Ishikawa (cell line): Measurements from ENCODE around the gene NRL.

ENCODE experiments used
- CEBPB ChIP-seq: IDR thresholded peaks from 2 replicates; pipeline ENCODE4 v1.6.1; 2012
- CREB1 ChIP-seq: IDR thresholded peaks from 2 replicates; pipeline ENCODE4 v1.6.1; 2012; ENCODE audit warnings: low read depth
- EGR1 ChIP-seq: IDR thresholded peaks from 2 replicates; pipeline ENCODE4 v1.6.1; 2012
- EP300 ChIP-seq: IDR thresholded peaks from 2 replicates; pipeline ENCODE4 v1.6.1; 2012; ENCODE audit warnings: borderline replicate concordance
- FOXM1 ChIP-seq: IDR thresholded peaks from 2 replicates; pipeline ENCODE4 v1.6.1; 2012; ENCODE audit warnings: low read depth, borderline replicate concordance
- NFIC ChIP-seq: IDR thresholded peaks from 2 replicates; pipeline ENCODE4 v1.6.1; 2012
- RAD21 ChIP-seq: IDR thresholded peaks from 2 replicates; pipeline ENCODE4 v1.6.1; 2012; ENCODE audit warnings: low read depth
- TAF1 ChIP-seq: IDR thresholded peaks from 2 replicates; pipeline ENCODE4 v1.6.1; 2012; ENCODE audit warnings: low read depth, mild to moderate bottlenecking
- TCF12 ChIP-seq: IDR thresholded peaks from 2 replicates; pipeline ENCODE4 v1.6.1; 2012; ENCODE audit warnings: low read depth
- TEAD4 ChIP-seq: IDR thresholded peaks from 2 replicates; pipeline ENCODE4 v1.6.1; 2012
- YY1 ChIP-seq: IDR thresholded peaks from 2 replicates; pipeline ENCODE4 v1.6.1; 2012; ENCODE audit warnings: low read depth
- ZBTB7A ChIP-seq: IDR thresholded peaks from 2 replicates; pipeline ENCODE4 v1.6.1; 2012; ENCODE audit warnings: low read depth
- TF ChIP-seq, protein P1 (sequence below): IDR thresholded peaks from 2 replicates; pipeline ENCODE4 v1.6.1; 2012
- TF ChIP-seq, protein P2 (sequence below): IDR thresholded peaks from 2 replicates; pipeline ENCODE4 v1.6.1; 2012
- TF ChIP-seq, protein P3 (sequence below): IDR thresholded peaks from 2 replicates; pipeline ENCODE4 v1.6.1; 2012; ENCODE audit warnings: low read depth, mild to moderate bottlenecking

The NRL gene

DNA sequence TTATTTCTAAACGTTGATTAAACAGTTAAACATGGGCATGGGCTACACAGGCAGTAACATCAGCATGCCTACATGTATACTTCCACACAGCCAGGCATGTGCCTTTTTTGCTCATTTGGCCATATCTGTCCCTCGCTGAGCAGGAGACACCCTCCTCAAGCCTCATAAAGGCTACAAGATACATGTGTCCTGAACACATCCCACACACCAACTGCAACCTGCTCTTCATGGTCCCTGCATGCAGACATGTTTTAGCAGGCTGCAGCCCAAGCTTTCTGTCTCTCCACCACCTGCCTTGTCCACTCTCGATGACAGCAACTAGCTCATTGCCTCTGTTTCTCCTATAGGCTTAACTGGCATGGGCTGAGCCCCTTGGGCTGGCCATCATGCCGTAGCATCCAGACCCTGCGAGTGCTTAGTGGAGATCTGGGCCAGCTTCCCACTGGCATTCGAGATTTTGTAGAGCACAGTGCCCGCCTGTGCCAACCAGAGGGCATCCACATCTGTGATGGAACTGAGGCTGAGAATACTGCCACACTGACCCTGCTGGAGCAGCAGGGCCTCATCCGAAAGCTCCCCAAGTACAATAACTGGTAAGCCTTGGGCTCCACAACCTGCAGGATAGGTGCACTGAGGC, 18.1 kb downstream of the NRL start:
- TF ChIP-seq CREB1 (no peak), YY1 (no peak), FOXM1 (no peak), CEBPB (no peak), EGR1 (no peak), NFIC (no peak), RAD21 (no peak), ZBTB7A (no peak), EP300 (no peak), TCF12 (no peak), TAF1 (no peak), TEAD4 (no peak)
- TF ChIP-seq, protein P1, sequence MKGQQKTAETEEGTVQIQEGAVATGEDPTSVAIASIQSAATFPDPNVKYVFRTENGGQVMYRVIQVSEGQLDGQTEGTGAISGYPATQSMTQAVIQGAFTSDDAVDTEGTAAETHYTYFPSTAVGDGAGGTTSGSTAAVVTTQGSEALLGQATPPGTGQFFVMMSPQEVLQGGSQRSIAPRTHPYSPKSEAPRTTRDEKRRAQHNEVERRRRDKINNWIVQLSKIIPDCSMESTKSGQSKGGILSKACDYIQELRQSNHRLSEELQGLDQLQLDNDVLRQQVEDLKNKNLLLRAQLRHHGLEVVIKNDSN = no peak
- TF ChIP-seq, protein P2, sequence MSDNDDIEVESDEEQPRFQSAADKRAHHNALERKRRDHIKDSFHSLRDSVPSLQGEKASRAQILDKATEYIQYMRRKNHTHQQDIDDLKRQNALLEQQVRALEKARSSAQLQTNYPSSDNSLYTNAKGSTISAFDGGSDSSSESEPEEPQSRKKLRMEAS = no peak
- TF ChIP-seq, protein P3, sequence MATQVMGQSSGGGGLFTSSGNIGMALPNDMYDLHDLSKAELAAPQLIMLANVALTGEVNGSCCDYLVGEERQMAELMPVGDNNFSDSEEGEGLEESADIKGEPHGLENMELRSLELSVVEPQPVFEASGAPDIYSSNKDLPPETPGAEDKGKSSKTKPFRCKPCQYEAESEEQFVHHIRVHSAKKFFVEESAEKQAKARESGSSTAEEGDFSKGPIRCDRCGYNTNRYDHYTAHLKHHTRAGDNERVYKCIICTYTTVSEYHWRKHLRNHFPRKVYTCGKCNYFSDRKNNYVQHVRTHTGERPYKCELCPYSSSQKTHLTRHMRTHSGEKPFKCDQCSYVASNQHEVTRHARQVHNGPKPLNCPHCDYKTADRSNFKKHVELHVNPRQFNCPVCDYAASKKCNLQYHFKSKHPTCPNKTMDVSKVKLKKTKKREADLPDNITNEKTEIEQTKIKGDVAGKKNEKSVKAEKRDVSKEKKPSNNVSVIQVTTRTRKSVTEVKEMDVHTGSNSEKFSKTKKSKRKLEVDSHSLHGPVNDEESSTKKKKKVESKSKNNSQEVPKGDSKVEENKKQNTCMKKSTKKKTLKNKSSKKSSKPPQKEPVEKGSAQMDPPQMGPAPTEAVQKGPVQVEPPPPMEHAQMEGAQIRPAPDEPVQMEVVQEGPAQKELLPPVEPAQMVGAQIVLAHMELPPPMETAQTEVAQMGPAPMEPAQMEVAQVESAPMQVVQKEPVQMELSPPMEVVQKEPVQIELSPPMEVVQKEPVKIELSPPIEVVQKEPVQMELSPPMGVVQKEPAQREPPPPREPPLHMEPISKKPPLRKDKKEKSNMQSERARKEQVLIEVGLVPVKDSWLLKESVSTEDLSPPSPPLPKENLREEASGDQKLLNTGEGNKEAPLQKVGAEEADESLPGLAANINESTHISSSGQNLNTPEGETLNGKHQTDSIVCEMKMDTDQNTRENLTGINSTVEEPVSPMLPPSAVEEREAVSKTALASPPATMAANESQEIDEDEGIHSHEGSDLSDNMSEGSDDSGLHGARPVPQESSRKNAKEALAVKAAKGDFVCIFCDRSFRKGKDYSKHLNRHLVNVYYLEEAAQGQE = no peak

DNA sequence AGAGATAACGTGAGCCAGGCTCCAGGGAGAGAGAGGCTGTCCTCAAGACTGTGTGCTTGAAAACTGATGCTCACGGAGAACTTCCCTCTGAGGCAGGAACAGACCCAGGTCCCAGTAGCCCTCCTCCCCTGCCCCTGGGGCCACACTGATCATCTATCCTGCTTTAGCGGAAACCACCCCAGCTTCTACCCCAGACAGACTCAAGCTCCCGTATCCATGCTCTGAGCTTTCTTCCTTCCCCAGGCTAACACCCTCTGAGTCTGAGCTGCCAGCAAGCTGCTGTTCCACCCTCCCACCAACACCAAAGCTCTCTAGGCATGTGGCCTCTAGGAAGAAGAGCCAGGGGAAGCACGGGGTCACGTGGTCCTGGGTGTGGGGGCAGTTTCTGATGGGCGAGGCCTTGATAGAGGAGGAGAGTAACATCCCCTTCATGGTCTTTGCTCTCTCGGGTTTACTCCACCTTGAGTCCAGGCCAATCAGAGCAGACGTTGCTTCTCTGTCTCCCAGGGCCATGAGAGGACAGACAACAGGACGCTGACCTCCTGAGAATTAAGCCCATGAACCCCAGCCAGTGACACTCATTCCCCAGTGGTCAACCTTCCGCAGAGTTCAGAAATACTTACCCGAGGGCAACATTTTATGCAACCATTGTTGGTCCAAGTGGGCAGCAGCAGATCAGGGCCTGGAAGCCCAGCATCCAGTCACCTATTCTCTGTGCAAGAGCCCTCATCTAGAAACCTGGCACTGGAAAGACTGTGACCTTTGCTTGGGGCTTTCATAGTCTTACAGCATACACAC, 19.3 kb downstream of the NRL start:
- TF ChIP-seq EGR1 = no peak
- TF ChIP-seq EP300 = no peak
- no peak for TF ChIP-seq CREB1
- TF ChIP-seq YY1 = no peak
- TF ChIP-seq TEAD4 = no peak
- no peak for TF ChIP-seq FOXM1
- no peak for TF ChIP-seq ZBTB7A
- no peak for TF ChIP-seq CEBPB
- TF ChIP-seq, protein P1 = no peak
- TF ChIP-seq, protein P2 = no peak

DNA sequence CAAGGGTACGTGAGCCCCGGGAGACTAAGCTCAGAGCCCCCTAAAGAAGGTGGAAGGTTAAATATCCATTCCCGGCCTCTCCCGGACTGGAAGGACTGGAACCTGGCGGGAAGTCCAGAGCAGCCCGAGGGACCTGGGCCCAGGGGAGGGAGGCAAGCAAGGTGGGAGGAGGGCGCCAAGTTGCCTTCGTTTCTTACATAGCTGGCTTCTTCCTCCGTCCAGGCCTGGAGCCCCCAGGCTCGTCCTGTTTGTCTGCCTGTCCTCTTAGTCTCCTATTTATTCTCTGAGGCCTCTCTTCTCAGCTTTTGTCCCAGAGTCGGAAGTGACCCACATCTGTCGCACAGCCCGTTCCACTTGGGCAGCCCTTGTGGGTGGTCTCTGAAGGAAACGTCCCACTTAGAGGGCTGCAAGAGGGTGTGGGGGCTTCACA, 19.9 kb downstream of the NRL start:
- TF ChIP-seq CEBPB (no peak), NFIC (no peak), TEAD4 (no peak), RAD21 (no peak), ZBTB7A (no peak), FOXM1 (no peak), CREB1 (no peak), EGR1 (no peak), TAF1 (no peak), TCF12 (no peak), YY1 (no peak), EP300 (no peak)
- TF ChIP-seq, protein P2 = no peak
- TF ChIP-seq, protein P3 = no peak
- TF ChIP-seq, protein P1 = no peak

DNA sequence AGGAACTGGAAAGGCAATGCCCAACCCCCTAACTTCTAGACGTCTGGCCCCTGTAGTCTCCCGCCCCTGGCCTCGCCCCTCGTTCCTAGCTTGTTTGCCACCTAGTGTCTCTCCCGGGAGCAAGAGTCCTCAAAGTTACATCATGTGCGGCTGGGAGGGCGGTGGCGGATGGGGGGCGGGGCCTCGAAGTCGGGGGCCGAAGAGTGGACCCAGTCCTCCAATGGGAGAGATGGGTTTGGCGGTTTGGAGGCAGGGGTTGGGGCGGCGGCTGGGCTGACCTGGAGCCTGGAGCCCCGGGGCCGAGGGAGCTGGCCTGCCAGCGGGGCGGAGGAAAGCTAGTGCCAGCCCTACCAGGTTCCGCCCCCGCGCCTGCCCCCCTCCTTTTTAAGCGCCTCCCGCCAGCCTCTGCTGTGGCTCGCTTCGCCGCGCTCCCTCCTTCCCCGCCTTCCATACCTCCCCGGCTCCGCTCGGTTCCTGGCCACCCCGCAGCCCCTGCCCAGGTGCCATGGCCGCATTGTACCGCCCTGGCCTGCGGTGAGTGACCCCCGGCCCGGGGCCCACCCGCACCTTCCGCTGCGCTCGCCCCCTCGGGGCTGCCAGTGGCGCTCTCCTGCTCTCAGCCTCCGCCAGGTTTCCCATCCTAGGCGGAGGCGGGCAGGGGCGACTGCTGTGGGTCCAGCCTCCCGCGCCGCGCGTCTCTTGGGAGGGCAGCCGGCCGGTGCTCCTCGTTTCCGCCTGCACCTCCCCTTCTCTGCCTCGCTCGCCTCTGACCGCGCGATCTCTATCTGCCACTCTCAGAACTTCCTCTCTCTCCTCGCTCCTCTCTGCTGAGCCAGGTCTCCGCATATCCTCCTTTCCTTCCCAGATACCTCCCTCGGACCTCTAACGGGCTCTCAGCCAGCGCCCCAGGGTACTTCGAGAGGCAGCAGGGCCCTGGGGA, 20.6 kb downstream of the NRL start, which contains the start of gene PCK2:
TSS of gene PCK2 (plus strand) at position 411 of the 940 bp plus-strand sequence. CDS start at position 506, 95 bp downstream.
- TF ChIP-seq ZBTB7A (peak; percentile 15; the same call in 1 of the 2 replicates), FOXM1 (no peak), EGR1 (peak; percentile 78), TCF12 (peak; percentile 50), YY1 (peak; percentile 55), TAF1 (peak; percentile 94), CEBPB (peak; percentile 45; the same call in 1 of the 2 replicates), TEAD4 (no peak), NFIC (no peak), EP300 (no peak), RAD21 (no peak; the same call in 1 of the 2 replicates), CREB1 (no peak)
- TF ChIP-seq, protein P1 = no peak
- TF ChIP-seq, protein P3 = no peak
- TF ChIP-seq, protein P2 = peak; percentile 80
